GM12878 (cell line): ENCODE measurements around the gene INHA. TPM values are rescaled to one million over a fixed set of nuclear protein-coding genes. Genes with fewer than 3 reads are reported as not detected.

Experiments used
- ATAC-seq: fragments of 200-7000 bp; cut with Tn5 transposase; 3 replicates; pipeline ENCODE4 v1.9.1; 2020; ENCODE audit warnings: mild to moderate bottlenecking, moderate library complexity
- BruUV-seq: library from RNA; stranded (reverse); fragments of 400-500 nt; replicated peaks from 2 replicates; lab custom pipeline; 2021; lab: Mats Ljungman, UMichigan
- CTCF ChIA-PET: fragments of 300-600 bp; sonication (Branson Sonifier 250); formaldehyde crosslinking; extraction: SDS; loops from one replicate; lab custom pipeline; 2021; ENCODE audit warnings: inconsistent platforms; lab: Yijun Ruan, JAX
- POLR2A ChIA-PET: fragments of 350-600 bp; formaldehyde crosslinking; extraction: SDS; loops from one replicate; lab custom pipeline; 2021; ENCODE audit warnings: inconsistent platforms; lab: Charles Lee
- RAD21 ChIA-PET: fragments of 300-600 bp; sonication (Branson Sonifier 250); formaldehyde crosslinking; loops from one replicate; lab custom pipeline; 2023; ENCODE audit warnings: antibody characterized with exemption; ENCODE audit not compliant: unreplicated experiment; lab: Charles Lee
- SMC1A ChIA-PET: fragments of 300-600 bp; sonication (Branson Sonifier 250); formaldehyde crosslinking; loops from one replicate; lab custom pipeline; 2023; ENCODE audit not compliant: unreplicated experiment, uncharacterized antibody; lab: Charles Lee
- DNase-seq: peaks from one replicate; pipeline ENCODE4 v3.0.0-alpha.2; 2011; ENCODE audit warnings: low read depth, low spot score
- FAIRE-seq: peaks from 3 replicates; lab custom pipeline; 2011; peaks lifted over from hg19 to GRCh38; lab: Jason Lieb, UNC
- H2AFZ ChIP-seq: 2 replicates; pipeline ENCODE4 v1.6.0; 2011; ENCODE audit warnings: low read depth, low read length, control low read depth; ENCODE audit not compliant: control insufficient read depth
- H3K27ac ChIP-seq: 2 replicates; pipeline ENCODE4 v1.5.1; 2011; ENCODE audit warnings: control low read depth; ENCODE audit not compliant: control insufficient read depth, insufficient read depth
- H3K27me3 ChIP-seq, 2 experiments: replicated peaks in 1 of 2; 2 replicates each; pipeline versions ENCODE4 v1.6.0 to v1.6.1; 2011; ENCODE audit warnings: low read length in 1 of 2; ENCODE audit not compliant: control insufficient read depth in 2 of 2, insufficient read depth in 2 of 2
- H3K36me3 ChIP-seq, 2 experiments: 2 replicates each; pipeline ENCODE4 v1.5.1; 2011; ENCODE audit warnings: low read length in 1 of 2; ENCODE audit not compliant: control insufficient read depth in 2 of 2, insufficient read depth in 2 of 2
- H3K4me1 ChIP-seq: 2 replicates; pipeline ENCODE4 v1.6.1; 2011; ENCODE audit warnings: mild to moderate bottlenecking, low read length, moderate library complexity, mixed read lengths; ENCODE audit not compliant: control insufficient read depth, insufficient read depth
- H3K4me2 ChIP-seq: 2 replicates; pipeline ENCODE4 v1.6.0; 2011; ENCODE audit warnings: control low read depth; ENCODE audit not compliant: control insufficient read depth, insufficient read depth
- H3K4me3 ChIP-seq: fragments of 200-600 bp; sonication (generic); 2 replicates; pipeline ENCODE4 v1.5.1; 2016
- H3K79me2 ChIP-seq: 2 replicates; pipeline ENCODE4 v1.6.0; 2011; ENCODE audit warnings: low read length; ENCODE audit not compliant: control insufficient read depth, insufficient read depth
- H3K9ac ChIP-seq: 2 replicates; pipeline ENCODE4 v1.8.0; 2011; ENCODE audit warnings: low read length, control low read depth, mixed read lengths; ENCODE audit not compliant: control insufficient read depth, insufficient read depth
- H3K9me3 ChIP-seq: replicated peaks from 3 replicates; pipeline ENCODE4 v1.5.1; 2011; ENCODE audit warnings: mild to moderate bottlenecking, low read length; ENCODE audit not compliant: control insufficient read depth, insufficient read depth
- H4K20me1 ChIP-seq: 2 replicates; pipeline ENCODE4 v1.6.0; 2011; ENCODE audit not compliant: control insufficient read depth, insufficient read depth
- CBFB ChIP-seq: IDR thresholded peaks from 2 replicates; pipeline ENCODE4 v1.6.1; 2016; ENCODE audit warnings: antibody characterized with exemption, low read depth
- CEBPB ChIP-seq, 2 experiments: fragments of 150-350 bp in 1 of 2; IDR thresholded peaks; 2 replicates each; pipeline ENCODE4 v1.6.1; 2012 to 2014; ENCODE audit warnings: low read depth in 2 of 2, low read length in 2 of 2, borderline replicate concordance in 1 of 2, inconsistent platforms in 1 of 2
- EP300 ChIP-seq, 2 experiments: fragments of 150-350 bp in 1 of 2; IDR thresholded peaks; 2 replicates each; pipeline ENCODE4 v1.6.1; 2011 to 2012; ENCODE audit warnings: low read depth in 2 of 2, low read length in 2 of 2, borderline replicate concordance in 1 of 2, improper control_type of control experiment in 1 of 2, inconsistent platforms in 1 of 2; ENCODE audit not compliant: control insufficient read depth in 1 of 2
- EZH2 ChIP-seq: IDR thresholded peaks from 2 replicates; pipeline ENCODE4 v1.6.1; 2012; ENCODE audit warnings: low read depth, mild to moderate bottlenecking, control low read depth, inconsistent platforms, low read length, borderline replicate concordance; ENCODE audit not compliant: control insufficient read depth
- HDAC6 ChIP-seq: fragments of 200-600 bp; sonication (generic); IDR thresholded peaks from one replicate; pipeline ENCODE4 v1.8.0; 2017; ENCODE audit warnings: antibody characterized with exemption; ENCODE audit not compliant: unreplicated experiment
- JUND ChIP-seq: IDR thresholded peaks from 2 replicates; pipeline ENCODE4 v1.6.1; 2012; ENCODE audit warnings: low read depth, mild to moderate bottlenecking, low read length, improper control_type of control experiment, moderate library complexity
- RB1 ChIP-seq: fragments of 450-650 bp; formaldehyde crosslinking; IDR thresholded peaks from 2 replicates; pipeline ENCODE4 v1.6.1; 2017; ENCODE audit warnings: mild to moderate bottlenecking, borderline replicate concordance
- SIX5 ChIP-seq: IDR thresholded peaks from 2 replicates; pipeline ENCODE4 v1.6.1; 2011; ENCODE audit warnings: mild to moderate bottlenecking, low read depth, low read length, moderate library complexity; ENCODE audit not compliant: severe bottlenecking
- STAT3 ChIP-seq: IDR thresholded peaks from 2 replicates; pipeline ENCODE4 v1.6.1; 2011; ENCODE audit warnings: low read depth, low read length, improper control_type of control experiment
- TCF12 ChIP-seq: IDR thresholded peaks from 2 replicates; pipeline ENCODE4 v1.6.1; 2011; ENCODE audit warnings: low read depth, mild to moderate bottlenecking, low read length
- YY1 ChIP-seq: IDR thresholded peaks from 2 replicates; pipeline ENCODE4 v1.6.1; 2011; ENCODE audit warnings: low read depth, mild to moderate bottlenecking, low read length
- ZNF24 ChIP-seq: fragments of 450-650 bp; IDR thresholded peaks from 2 replicates; pipeline ENCODE4 v1.6.1; 2017; ENCODE audit warnings: antibody characterized with exemption, mild to moderate bottlenecking
- WGBS: methylation state at CpG from one replicate; pipeline ENCODE4 v1.1.6; 2016; ENCODE audit warnings: low lambda C conversion rate; ENCODE audit not compliant: insufficient replicate concordance, insufficient coverage; ENCODE audit errors: missing lambda C conversion rate; 5-methylcytosine and 5-hydroxymethylcytosine counted together
- in situ Hi-C: fragments of 300-500 bp; cut with MboI; formaldehyde crosslinking; loops from 9 replicates; pipeline ENCODE4 v1.14.3; 2018; ENCODE audit warnings: mixed read lengths
- intact Hi-C: fragments of 100-400 bp; cut with micrococcal nuclease; formaldehyde crosslinking; loops from one replicate; pipeline ENCODE4 v1.14.2; 2022; ENCODE audit not compliant: unreplicated experiment
- polyA plus RNA-seq, 11 experiments: library from polyadenylated mRNA; depleted of rRNA in 4 of 11; unstranded in 6 of 11; stranded (reverse) in 5 of 11; fragments of >200 nt; fragmentation: Nextera tagmentation in 4 of 11; fragmentation: Illumina TruSeq in 1 of 11; extraction: Ambion mirVana in 4 of 11; extraction: Trizol in 1 of 11; gene quantifications; 1 replicate in 1 of 11; 2 replicates in 10 of 11; pipeline versions ENCODE4 v1.2.1 to v1.2.3, GENCODE V29; 2011 to 2016; ENCODE audit warnings: inconsistent platforms in 2 of 11, missing spikeins in 2 of 11, low read depth in 1 of 11
- total RNA-seq, 4 experiments: library from RNA; depleted of rRNA in 3 of 4; stranded (reverse); fragments of >200 nt in 3 of 4; fragmentation: Illumina TruSeq in 1 of 4; extraction: Trizol in 1 of 4; gene quantifications; 2 replicates each; pipeline versions ENCODE4 v1.2.1 to v1.2.3, GENCODE V29; 2013 to 2021
- TF ChIP-seq, protein P1 (sequence below): IDR thresholded peaks from 2 replicates; pipeline ENCODE4 v1.6.1; 2011; ENCODE audit warnings: borderline replicate concordance, low read depth, mild to moderate bottlenecking, moderate library complexity, low read length; ENCODE audit not compliant: insufficient read depth, poor library complexity, severe bottlenecking
- TF ChIP-seq, protein P2 (sequence below): IDR thresholded peaks from 2 replicates; pipeline ENCODE4 v1.6.1; 2012; ENCODE audit warnings: low read length, inconsistent platforms
- TF ChIP-seq, protein P3 (sequence below): IDR thresholded peaks from 2 replicates; pipeline ENCODE4 v1.6.1; 2012; ENCODE audit warnings: low read depth, low read length, improper control_type of control experiment
- TF ChIP-seq, protein P4 (sequence below): IDR thresholded peaks from 2 replicates; pipeline ENCODE4 v1.6.1; 2012; ENCODE audit warnings: low read depth, low read length, improper control_type of control experiment

The INHA gene
- total and polyA plus RNA-seq, 10 of the 15 experiments (the other 5 are each of a cell fraction or from before 2014, with no cell fraction given), result not detected

DNA sequence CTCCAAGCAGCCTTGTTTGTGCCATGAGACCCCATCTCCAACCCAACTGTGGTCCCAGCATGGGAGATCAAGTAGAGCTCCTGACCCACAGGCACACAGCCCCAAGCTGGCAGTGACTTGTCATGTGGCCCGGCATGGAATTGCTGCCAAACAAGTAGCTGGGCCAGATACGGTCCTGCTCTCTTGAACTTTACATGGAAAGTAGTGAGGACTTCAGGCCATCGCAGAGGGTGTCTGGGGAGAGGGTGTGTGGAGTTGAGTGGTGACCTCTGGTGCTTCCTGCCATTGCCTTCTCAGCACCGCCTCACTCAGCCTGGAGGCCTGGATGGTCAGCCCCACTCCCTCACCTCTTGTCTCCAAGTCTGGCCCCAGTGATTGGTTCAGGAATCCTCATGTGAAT lies 44.4 kb downstream of the INHA start:
- H3K4me1 ChIP-seq, result 0 out of 2 replicates have a peak, but pooled peaks cover 4% of the 10 kb centered on the region
- H3K4me3 ChIP-seq, result no peak overlapping the region
- ChIA-PET RAD21 (interaction anchor here (0.6 kb wide), 1 partner anchor 488 kb away, joined by 3 read pairs; no protein-coding TSS in a partner anchor), SMC1A (no interaction called here), POLR2A (no interaction called here), CTCF (no interaction called here)
- no peak overlapping the region for H3K27ac ChIP-seq
- H3K9ac ChIP-seq, result no peak overlapping the region
- no peak overlapping the region for H2AFZ ChIP-seq
- in situ Hi-C loops, result no loop called here
- TF ChIP-seq EP300 (IDR thresholded peaks at IDR 0.05; ENCODE audit: borderline replicate concordance in 1 of 2, control insufficient read depth in 1 of 2, low read depth in 2 of 2, low read length in 2 of 2) (no peak), EZH2 (no peak), ZNF24 (no peak), YY1 (no peak), TCF12 (no peak), RB1 (no peak), JUND (no peak), CEBPB (IDR thresholded peaks at IDR 0.05; ENCODE audit: borderline replicate concordance in 1 of 2, low read depth in 2 of 2, low read length in 2 of 2) (no peak), SIX5 (no peak), STAT3 (no peak), CBFB (no peak), HDAC6 (no peak)
- TF ChIP-seq, protein P1, sequence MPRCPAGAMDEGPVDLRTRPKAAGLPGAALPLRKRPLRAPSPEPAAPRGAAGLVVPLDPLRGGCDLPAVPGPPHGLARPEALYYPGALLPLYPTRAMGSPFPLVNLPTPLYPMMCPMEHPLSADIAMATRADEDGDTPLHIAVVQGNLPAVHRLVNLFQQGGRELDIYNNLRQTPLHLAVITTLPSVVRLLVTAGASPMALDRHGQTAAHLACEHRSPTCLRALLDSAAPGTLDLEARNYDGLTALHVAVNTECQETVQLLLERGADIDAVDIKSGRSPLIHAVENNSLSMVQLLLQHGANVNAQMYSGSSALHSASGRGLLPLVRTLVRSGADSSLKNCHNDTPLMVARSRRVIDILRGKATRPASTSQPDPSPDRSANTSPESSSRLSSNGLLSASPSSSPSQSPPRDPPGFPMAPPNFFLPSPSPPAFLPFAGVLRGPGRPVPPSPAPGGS, result no peak
- TF ChIP-seq, protein P2, sequence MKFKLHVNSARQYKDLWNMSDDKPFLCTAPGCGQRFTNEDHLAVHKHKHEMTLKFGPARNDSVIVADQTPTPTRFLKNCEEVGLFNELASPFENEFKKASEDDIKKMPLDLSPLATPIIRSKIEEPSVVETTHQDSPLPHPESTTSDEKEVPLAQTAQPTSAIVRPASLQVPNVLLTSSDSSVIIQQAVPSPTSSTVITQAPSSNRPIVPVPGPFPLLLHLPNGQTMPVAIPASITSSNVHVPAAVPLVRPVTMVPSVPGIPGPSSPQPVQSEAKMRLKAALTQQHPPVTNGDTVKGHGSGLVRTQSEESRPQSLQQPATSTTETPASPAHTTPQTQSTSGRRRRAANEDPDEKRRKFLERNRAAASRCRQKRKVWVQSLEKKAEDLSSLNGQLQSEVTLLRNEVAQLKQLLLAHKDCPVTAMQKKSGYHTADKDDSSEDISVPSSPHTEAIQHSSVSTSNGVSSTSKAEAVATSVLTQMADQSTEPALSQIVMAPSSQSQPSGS, result no peak
- TF ChIP-seq, protein P3, sequence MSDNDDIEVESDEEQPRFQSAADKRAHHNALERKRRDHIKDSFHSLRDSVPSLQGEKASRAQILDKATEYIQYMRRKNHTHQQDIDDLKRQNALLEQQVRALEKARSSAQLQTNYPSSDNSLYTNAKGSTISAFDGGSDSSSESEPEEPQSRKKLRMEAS, result no peak
- TF ChIP-seq, protein P4, sequence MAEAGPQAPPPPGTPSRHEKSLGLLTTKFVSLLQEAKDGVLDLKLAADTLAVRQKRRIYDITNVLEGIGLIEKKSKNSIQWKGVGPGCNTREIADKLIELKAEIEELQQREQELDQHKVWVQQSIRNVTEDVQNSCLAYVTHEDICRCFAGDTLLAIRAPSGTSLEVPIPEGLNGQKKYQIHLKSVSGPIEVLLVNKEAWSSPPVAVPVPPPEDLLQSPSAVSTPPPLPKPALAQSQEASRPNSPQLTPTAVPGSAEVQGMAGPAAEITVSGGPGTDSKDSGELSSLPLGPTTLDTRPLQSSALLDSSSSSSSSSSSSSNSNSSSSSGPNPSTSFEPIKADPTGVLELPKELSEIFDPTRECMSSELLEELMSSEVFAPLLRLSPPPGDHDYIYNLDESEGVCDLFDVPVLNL, result no peak
- ATAC-seq, result no peak
- 95% methylated on average over 4 of the region's 4 CpGs for WGBS
- H3K9me3 ChIP-seq, result no peaks in the 10 kb centered on the region
- H3K4me2 ChIP-seq, result no peak overlapping the region
- H3K79me2 ChIP-seq, result no peaks in the 10 kb centered on the region
- no TSS peak for BruUV-seq
- no peaks in the 10 kb centered on the region for H4K20me1 ChIP-seq
- intact Hi-C loops, result no loop called here
- no peak for FAIRE-seq
- H3K27me3 ChIP-seq, result no peaks in the 10 kb centered on the region
- no peak for DNase-seq
- peaks cover 0 to 2% of the 10 kb centered on the region in 2 experiments; a peak in 2 of 4 replicates for H3K36me3 ChIP-seq
